ENCODE results near the gene TBC1D17. TPM values are rescaled to one million over a fixed set of nuclear protein-coding genes. Genes with fewer than 3 reads are reported as not detected.

The TBC1D17 gene
- polyA plus RNA-seq, 4 donors = 35.2 to 64.9 (median 43.0) TPM

- DNase-seq (ENCODE audit: low read depth in 4 of 4, low spot score in 3 of 4) = no peak
These were observed 29.5 kb upstream of the TBC1D17 start for GRCh38 chr19:49847731-49848696.

GRCh38 chr19:49848938-49849337, 28.6 kb upstream of the TBC1D17 start:
- DNase-seq (ENCODE audit: low read depth in 4 of 4, low spot score in 3 of 4) = no peak

GRCh38 chr19:49849433-49850220, 27.9 kb upstream of the TBC1D17 start:
- DNase-seq (ENCODE audit: low read depth in 4 of 4, low spot score in 3 of 4) = no peak

- no peak for DNase-seq (ENCODE audit: low read depth in 4 of 4, low spot score in 3 of 4)
These were observed 27.3 kb upstream of the TBC1D17 start for GRCh38 chr19:49850221-49850486.

- peak; percentile 75 to 86 (median 83) for DNase-seq (ENCODE audit: low read depth in 4 of 4, low spot score in 3 of 4)
These were observed 26.8 kb upstream of the TBC1D17 start, which contains the start of gene PTOV1 for GRCh38 chr19:49850487-49851342. PTOV1 (plus strand) TSS chr19:49851159.

- no peak for DNase-seq (ENCODE audit: low read depth in 4 of 4, low spot score in 3 of 4)
These were observed 25.8 kb upstream of the TBC1D17 start for GRCh38 chr19:49851456-49852259.

- DNase-seq (ENCODE audit: low read depth in 4 of 4, low spot score in 3 of 4) = no peak
These were observed 24.8 kb upstream of the TBC1D17 start for GRCh38 chr19:49852631-49853126.

GRCh38 chr19:49853852-49854377, 23.6 kb upstream of the TBC1D17 start:
- no peak for DNase-seq (ENCODE audit: low read depth in 4 of 4, low spot score in 3 of 4)

GRCh38 chr19:49854378-49855263, 22.9 kb upstream of the TBC1D17 start:
- DNase-seq (ENCODE audit: low read depth in 4 of 4, low spot score in 3 of 4) = no peak

- DNase-seq (ENCODE audit: low read depth in 4 of 4, low spot score in 3 of 4) = no peak
These were observed 22.2 kb upstream of the TBC1D17 start for GRCh38 chr19:49855277-49855675.

GRCh38 chr19:49855676-49856573, 21.6 kb upstream of the TBC1D17 start:
- no peak for DNase-seq (ENCODE audit: low read depth in 4 of 4, low spot score in 3 of 4)

- DNase-seq (ENCODE audit: low read depth in 4 of 4, low spot score in 3 of 4) = no peak
These were observed 20.9 kb upstream of the TBC1D17 start for GRCh38 chr19:49856574-49857021.

- DNase-seq (ENCODE audit: low read depth in 4 of 4, low spot score in 3 of 4) = no peak
These were observed 20.3 kb upstream of the TBC1D17 start for GRCh38 chr19:49857061-49857837.

- no peak for DNase-seq (ENCODE audit: low read depth in 4 of 4, low spot score in 3 of 4)
These were observed 19.7 kb upstream of the TBC1D17 start for GRCh38 chr19:49857838-49858087.

GRCh38 chr19:49858088-49858985, 19.2 kb upstream of the TBC1D17 start:
- DNase-seq (ENCODE audit: low read depth in 4 of 4, low spot score in 3 of 4) = no peak
